Heart right ventricle (tissue), 16 donors: Measurements from ENCODE around the gene TICAM1. TPM values are rescaled to one million over a fixed set of nuclear protein-coding genes. Genes with fewer than 3 reads are reported as not detected.

ENCODE experiments used
- ATAC-seq, 8 donors: fragments of 200-7000 bp; cut with Tn5 transposase; one replicate each; pipeline ENCODE4 v1.9.1; 2020; ENCODE audit warnings: mild to moderate bottlenecking in 8 of 8, moderate library complexity in 8 of 8, moderate number of reproducible peaks in 1 of 8
- DNase-seq, 2 donors: peaks; one replicate each; pipeline ENCODE4 v3.0.0-alpha.2; 2020
- H3K27ac ChIP-seq, 10 donors: fragments of 200-600 bp; sonication (generic) in 2 of 10; one replicate each; pipeline versions ENCODE4 v1.5.0 to v1.8.0; 2020 to 2022; ENCODE audit warnings: mild to moderate bottlenecking in 3 of 10
- H3K27me3 ChIP-seq, 7 donors: fragments of 200-600 bp; one replicate each; pipeline ENCODE4 v1.8.0; 2021 to 2022; ENCODE audit warnings: mild to moderate bottlenecking in 2 of 7
- H3K36me3 ChIP-seq, 9 donors: fragments of 200-600 bp; sonication (generic) in 1 of 9; one replicate each; pipeline versions ENCODE4 v1.5.0 to v1.8.0; 2020 to 2022; ENCODE audit warnings: mild to moderate bottlenecking in 2 of 9
- H3K4me1 ChIP-seq, 9 donors: fragments of 200-600 bp; sonication (generic) in 1 of 9; one replicate each; pipeline versions ENCODE4 v1.5.0 to v1.8.0; 2020 to 2022; ENCODE audit warnings: mild to moderate bottlenecking in 4 of 9
- H3K4me3 ChIP-seq, 10 donors: fragments of 200-600 bp; sonication (generic) in 2 of 10; one replicate each; pipeline versions ENCODE4 v1.5.0 to v1.8.0; 2020 to 2022; ENCODE audit warnings: mild to moderate bottlenecking in 7 of 10, moderate library complexity in 2 of 10
- H3K9me3 ChIP-seq, 11 donors: fragments of 200-600 bp in 10 of 11; sonication (generic) in 2 of 11; one replicate each; pipeline versions ENCODE4 v1.5.0 to v1.8.0; 2013 to 2022; ENCODE audit warnings: mild to moderate bottlenecking in 2 of 11, control low read depth in 1 of 11, moderate library complexity in 1 of 11
- WGBS, 2 donors: extraction: QIAGEN DNeasy Blood & Tissue Kit; methylation state at CpG; one replicate each; pipeline ENCODE4 v1.1.7; 2013; ENCODE audit warnings: inconsistent platforms in 1 of 2; 5-methylcytosine and 5-hydroxymethylcytosine counted together
- intact Hi-C, 10 donors: fragments of 100-400 bp; cut with DNase I; formaldehyde crosslinking; loops; one replicate each; pipeline versions ENCODE4 v1.11.1 to v1.14.2; 2022
- polyA plus RNA-seq, 2 donors: library from polyadenylated mRNA; stranded (reverse); fragments of 200-250 nt; gene quantifications; one replicate each; pipeline ENCODE4 v1.2.3, GENCODE V29; 2013
- total RNA-seq, 10 donors: library from RNA; stranded (reverse); fragmentation: NEBNext Ultra II Directional in 3 of 10; extraction: Animal tissue kit (Norgen Biotek cat#: 25700) in 3 of 10; gene quantifications; one replicate each; pipeline versions ENCODE4 v1.2.1 to v1.2.4, GENCODE V29; 2021 to 2023
- TF ChIP-seq, protein P1 (sequence below), 9 donors: fragments of 200-600 bp; sonication (generic) in 2 of 9; IDR thresholded peaks; one replicate each; pipeline versions ENCODE4 v1.5.0 to v1.8.0; 2021 to 2022; ENCODE audit warnings: antibody characterized with exemption in 9 of 9, mild to moderate bottlenecking in 5 of 9, moderate library complexity in 1 of 9
- donor health status: Arrhythmogenic right ventricular cardiomyopathy.
- donor health status: ischemic (EF 13 %, LVEDD 7.1; RV severe dilation, severe dysfunction).
- donor health status: healthy with polysubstance abuse.
- donor health status: DM: no; HTN: yes; CAD: no.
- donor health status: DM: no; HTN: no; CAD: no.
- donor health status: ischemic (EF 25% LVEDD 6.9; RV normal size, moderate dysfunction).
- donor health status: ischemic (EF 25% LVEDD 5.7; RV mildly dilated, moderate dysfunction).
- donor health status: healthy.
- donor health status: DM: yes; HTN: yes; CAD: no.
- donor health status: Ischemic cardiomyopathy.
- donor health status: ischemic (EF 35%, LVEDD 5.7; RV mildly dilated, moderate dysfunction).
- donor health status: nonischemic (EF 11% LVEDD 7.7; RV severe dilation, severe dysfunction).
- donor health status: DM: yes; HTN: yes; CAD: no.
- donor health status: PGD.
- donor health status: ischemic (EF 29% LVEDD 5.4; RV normal size, mild dysfunction).
- donor health status: nonischemic (EF 23%, LVEDD 6.1; RV moderate dilation, normal function).

TICAM1 gene
- total and polyA plus RNA-seq, 12 donors = 4.5 to 11.1 (median 6.4) TPM

DNA sequence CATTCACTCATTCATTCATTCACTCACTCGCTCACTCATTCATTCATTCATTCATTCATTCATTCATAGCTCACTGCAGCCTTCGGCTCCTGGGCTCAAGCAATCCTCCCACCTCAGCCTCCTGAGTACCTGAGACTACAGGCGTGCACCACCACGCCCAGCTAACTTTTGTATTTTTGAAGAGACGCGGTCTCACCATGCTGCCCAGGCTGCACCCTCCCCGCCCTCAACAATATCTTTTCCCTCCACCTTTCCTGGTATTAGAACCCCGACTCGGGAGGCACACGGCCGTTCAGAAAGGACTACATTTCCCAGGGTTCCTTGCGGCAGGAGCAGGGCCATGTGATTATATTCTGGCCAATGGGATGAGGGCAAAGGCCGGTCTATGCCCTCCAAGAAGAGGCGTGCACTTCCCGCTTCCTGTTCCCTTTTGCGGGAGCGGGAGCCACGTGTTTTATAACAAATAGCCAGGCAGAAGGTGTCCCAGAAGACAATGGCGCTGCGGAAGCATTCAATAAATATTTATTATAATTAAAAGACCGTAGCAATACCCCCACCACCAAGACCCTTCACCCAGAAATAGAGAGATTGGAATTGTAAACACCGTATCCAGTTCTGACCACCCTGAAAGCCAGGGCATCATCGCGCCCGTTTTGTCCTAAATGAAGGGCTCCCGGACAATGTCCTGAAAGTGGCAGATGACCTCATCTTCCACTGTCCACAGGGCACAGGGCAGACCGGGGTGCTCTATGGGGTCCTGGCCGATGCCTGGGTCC is 15.9 kb downstream of the TICAM1 start:
- Histone ChIP-seq H3K4me3 (peak overlapping the region in 7 of 10 donors; percentile 9 to 42 (median 30)), H3K36me3 (peaks cover 0 to 41% (median 16%) of the 10 kb centered on the region in 9 donors), H3K27ac (peak overlapping the region in 6 of 10 donors; percentile 36 to 82 (median 56)), H3K9me3 (no peaks in the 10 kb centered on the region), H3K4me1 (peaks cover 6 to 43% (median 19%) of the 10 kb centered on the region in 9 donors), H3K27me3 (no peaks in the 10 kb centered on the region)
- intact Hi-C loops = loop anchor here in 1 of 10 donors (2.0 kb wide), 1 partner anchor 15 kb away; the partner anchor contains the start of gene TICAM1
- TF ChIP-seq, protein P1, sequence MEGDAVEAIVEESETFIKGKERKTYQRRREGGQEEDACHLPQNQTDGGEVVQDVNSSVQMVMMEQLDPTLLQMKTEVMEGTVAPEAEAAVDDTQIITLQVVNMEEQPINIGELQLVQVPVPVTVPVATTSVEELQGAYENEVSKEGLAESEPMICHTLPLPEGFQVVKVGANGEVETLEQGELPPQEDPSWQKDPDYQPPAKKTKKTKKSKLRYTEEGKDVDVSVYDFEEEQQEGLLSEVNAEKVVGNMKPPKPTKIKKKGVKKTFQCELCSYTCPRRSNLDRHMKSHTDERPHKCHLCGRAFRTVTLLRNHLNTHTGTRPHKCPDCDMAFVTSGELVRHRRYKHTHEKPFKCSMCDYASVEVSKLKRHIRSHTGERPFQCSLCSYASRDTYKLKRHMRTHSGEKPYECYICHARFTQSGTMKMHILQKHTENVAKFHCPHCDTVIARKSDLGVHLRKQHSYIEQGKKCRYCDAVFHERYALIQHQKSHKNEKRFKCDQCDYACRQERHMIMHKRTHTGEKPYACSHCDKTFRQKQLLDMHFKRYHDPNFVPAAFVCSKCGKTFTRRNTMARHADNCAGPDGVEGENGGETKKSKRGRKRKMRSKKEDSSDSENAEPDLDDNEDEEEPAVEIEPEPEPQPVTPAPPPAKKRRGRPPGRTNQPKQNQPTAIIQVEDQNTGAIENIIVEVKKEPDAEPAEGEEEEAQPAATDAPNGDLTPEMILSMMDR (IDR thresholded peaks at IDR 0.05) = no peak
- WGBS, 2 donors = 28 to 32% methylated on average over 28 of the region's 28 CpGs
- ATAC-seq (peak; percentile 81 to 96 (median 94)), DNase-seq (peak; percentile 78 to 94)

DNA sequence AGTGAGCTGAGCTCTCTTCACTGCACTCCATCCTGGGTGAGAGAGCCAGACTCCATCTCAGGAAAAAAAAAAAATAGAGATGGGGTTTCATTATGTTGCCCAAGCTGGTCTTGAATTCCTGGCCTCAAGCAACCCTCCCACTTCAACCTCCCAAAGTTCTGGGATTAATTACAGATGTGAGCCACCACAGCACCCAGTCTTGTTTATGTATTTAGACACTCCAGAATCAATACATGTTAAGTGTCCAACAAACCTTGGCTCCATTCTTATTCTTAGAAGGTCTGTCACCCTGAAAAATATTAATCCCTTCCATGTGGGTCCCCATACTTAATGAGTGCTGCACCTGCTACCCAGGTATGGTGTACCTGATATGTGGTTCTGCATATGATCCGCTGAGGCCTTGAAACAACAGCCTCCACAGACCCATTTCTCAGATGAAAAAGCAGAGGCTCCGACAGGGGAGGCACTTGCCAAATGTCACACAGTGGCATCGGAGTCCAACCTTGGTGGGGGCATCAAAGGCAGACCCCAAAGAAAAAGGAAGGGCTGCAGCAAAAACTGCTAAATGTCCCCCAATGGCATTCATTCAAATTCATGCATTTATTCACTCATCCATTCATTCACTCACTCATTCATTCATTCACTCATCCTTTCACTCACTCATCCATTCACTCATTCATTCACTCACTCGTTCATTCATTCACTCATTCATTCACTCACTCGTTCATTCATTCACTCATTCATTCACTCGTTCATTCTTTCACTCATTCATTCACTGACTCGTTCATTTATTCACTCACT is 16.7 kb downstream of the TICAM1 start:
- ATAC-seq (no peak), DNase-seq (no peak)
- intact Hi-C loops = loop anchor here in 7 of 10 donors (5.0 kb wide), 3 partner anchors 97 to 217 kb away; no protein-coding TSS in a partner anchor
- TF ChIP-seq, protein P1 (IDR thresholded peaks at IDR 0.05) = no peak
- Histone ChIP-seq H3K36me3 (peaks cover 0 to 39% (median 16%) of the 10 kb centered on the region in 9 donors), H3K9me3 (no peaks in the 10 kb centered on the region), H3K27me3 (no peaks in the 10 kb centered on the region), H3K4me1 (peaks cover 6 to 49% (median 19%) of the 10 kb centered on the region in 9 donors), H3K27ac (peak overlapping the region in 1 of 10 donors; percentile 82), H3K4me3 (peak overlapping the region in 3 of 10 donors; percentile 9 to 42 (median 39))
- WGBS, 2 donors = 73 to 81% methylated on average over 7 of the region's 7 CpGs

DNA sequence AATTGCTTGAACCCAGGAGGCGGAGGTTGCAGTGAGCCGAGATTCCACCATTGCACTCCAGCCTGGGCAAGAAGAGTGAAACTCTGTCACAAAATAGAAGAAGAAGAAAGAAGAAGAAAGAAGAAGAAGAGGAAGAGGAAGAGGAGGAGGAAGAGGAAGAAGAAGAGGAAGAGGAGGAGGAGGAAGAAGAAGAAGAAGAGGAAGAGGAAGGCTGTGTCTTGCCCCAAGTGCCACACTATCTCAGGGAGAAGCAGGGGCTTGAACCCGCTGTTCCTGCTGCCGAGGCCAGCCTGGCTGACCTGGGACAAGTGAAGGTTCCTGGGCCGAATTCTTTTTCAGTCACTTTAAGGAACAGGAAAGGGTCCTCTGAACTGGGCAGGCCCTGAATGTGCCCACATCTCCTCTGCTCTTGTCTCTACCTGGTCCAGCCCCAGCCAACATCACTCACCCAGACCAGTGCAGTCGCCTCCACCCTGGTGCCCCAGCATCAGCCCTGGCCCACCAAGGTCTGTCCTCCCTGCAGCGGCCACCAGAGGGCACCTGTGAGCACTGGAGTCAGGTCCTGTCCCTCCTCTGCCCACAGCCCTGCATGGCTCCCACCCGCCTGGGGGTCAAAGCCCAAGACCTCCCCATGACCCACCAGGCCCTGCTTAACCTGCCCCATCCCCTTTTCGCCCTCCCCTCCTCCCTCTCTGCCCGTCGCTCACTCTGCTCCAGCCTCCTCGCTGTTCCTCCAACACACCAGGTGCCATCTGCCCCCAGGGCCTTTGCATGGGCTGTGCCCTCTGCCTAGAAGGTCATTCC is 20.0 kb downstream of the TICAM1 start:
- H3K4me1 ChIP-seq = peaks cover 6 to 79% (median 19%) of the 10 kb centered on the region in 9 donors
- H3K4me3 ChIP-seq = no peak overlapping the region
- 71 to 73% methylated on average over 12 of the region's 12 CpGs for WGBS, 2 donors
- H3K36me3 ChIP-seq = peaks cover 0 to 6% (median 2%) of the 10 kb centered on the region in 9 donors
- intact Hi-C loops = loop anchor here (1.0 to 5.0 kb wide), 8 partner anchors 39 to 221 kb away; no protein-coding TSS in a partner anchor
- H3K9me3 ChIP-seq = no peaks in the 10 kb centered on the region
- H3K27me3 ChIP-seq = no peaks in the 10 kb centered on the region
- H3K27ac ChIP-seq = peak overlapping the region in 1 of 10 donors; percentile 85
- peak; percentile 18 to 60 (median 50) for ATAC-seq
- DNase-seq = peak; percentile 80 to 88
- TF ChIP-seq, protein P1 (IDR thresholded peaks at IDR 0.05) = peak; percentile 79 to 95 (median 88)
